HEK293 (cell line): Measurements from ENCODE around the gene ZNF644.

Source experiments
- CTCF ChIA-PET: fragments of 350-600 bp; formaldehyde crosslinking; extraction: SDS; loops from one replicate; lab custom pipeline; 2021; ENCODE audit warnings: antibody characterized with exemption; lab: Yijun Ruan, JAX
- POLR2A ChIA-PET: fragments of 300-600 bp; formaldehyde crosslinking; extraction: SDS; loops from one replicate; lab custom pipeline; 2020; ENCODE audit warnings: antibody characterized with exemption, inconsistent platforms; lab: Yijun Ruan, JAX
- H3K27ac ChIP-seq: fragments of 200-500 bp; sonication (Bioruptor generic); 2 replicates; pipeline ENCODE4 v1.5.1; 2014; ENCODE audit warnings: low read depth, low read length, control low read depth, inconsistent platforms; ENCODE audit errors: extremely low read depth
- H3K36me3 ChIP-seq, 2 experiments: fragments of 200-500 bp in 1 of 2; sonication (Bioruptor generic) in 1 of 2; 1 replicate in 1 of 2; 2 replicates in 1 of 2; pipeline ENCODE4 v1.5.1; 2014 to 2017; ENCODE audit warnings: inconsistent platforms in 2 of 2, low read length in 2 of 2; ENCODE audit not compliant: control insufficient read depth in 2 of 2, insufficient read depth in 1 of 2
- H3K4me1 ChIP-seq: fragments of 200-500 bp; sonication (Bioruptor generic); 2 replicates; pipeline ENCODE4 v1.5.1; 2014; ENCODE audit warnings: mild to moderate bottlenecking, low read length, inconsistent platforms; ENCODE audit not compliant: control insufficient read depth, insufficient read depth
- H3K4me3 ChIP-seq: 2 replicates; pipeline ENCODE4 v1.5.1; 2011; ENCODE audit warnings: low read depth, mild to moderate bottlenecking, control low read depth, low read length, moderate library complexity
- H3K9me3 ChIP-seq: fragments of 200-500 bp; sonication (Bioruptor generic); 2 replicates; pipeline ENCODE4 v1.5.1; 2014; ENCODE audit warnings: low read depth, low read length, inconsistent platforms; ENCODE audit not compliant: control insufficient read depth, insufficient read depth
- GLIS2 ChIP-seq: fragments of 450-650 bp; formaldehyde crosslinking; IDR thresholded peaks from 2 replicates; pipeline ENCODE4 v1.5.1; 2016; ENCODE audit warnings: missing biosample characterization, missing genetic modification characterization
- HOXA7 ChIP-seq: sonication (generic); formaldehyde crosslinking; IDR thresholded peaks from 2 replicates; pipeline ENCODE4 v1.8.1; 2022; ENCODE audit warnings: missing genetic modification reagents, borderline replicate concordance
- KLF1 ChIP-seq: fragments of 450-650 bp; formaldehyde crosslinking; IDR thresholded peaks from 2 replicates; pipeline ENCODE4 v1.5.1; 2016; ENCODE audit warnings: missing biosample characterization, missing genetic modification characterization
- KLF8 ChIP-seq: fragments of 450-650 bp; formaldehyde crosslinking; IDR thresholded peaks from 2 replicates; pipeline ENCODE4 v1.5.1; 2016; ENCODE audit warnings: missing biosample characterization, missing genetic modification characterization
- SETDB1 ChIP-seq: IDR thresholded peaks from one replicate; pipeline ENCODE4 v1.6.1; 2017; ENCODE audit warnings: mild to moderate bottlenecking, low read length, moderate library complexity, mixed read lengths; ENCODE audit not compliant: insufficient read length
- ZBTB17 ChIP-seq: fragments of 450-650 bp; formaldehyde crosslinking; IDR thresholded peaks from 2 replicates; pipeline ENCODE4 v1.5.1; 2016; ENCODE audit warnings: missing biosample characterization, missing genetic modification characterization
- ZBTB8A ChIP-seq: fragments of 450-650 bp; formaldehyde crosslinking; IDR thresholded peaks from 2 replicates; pipeline ENCODE4 v1.5.1; 2016; ENCODE audit warnings: missing biosample characterization, missing genetic modification characterization
- ZNF121 ChIP-seq: fragments of 450-650 bp; formaldehyde crosslinking; IDR thresholded peaks from 2 replicates; pipeline ENCODE4 v1.5.1; 2016; ENCODE audit warnings: missing biosample characterization, missing genetic modification characterization
- ZNF140 ChIP-seq: fragments of 450-650 bp; formaldehyde crosslinking; IDR thresholded peaks from 2 replicates; pipeline ENCODE4 v1.5.1; 2016; ENCODE audit warnings: missing biosample characterization, missing genetic modification characterization
- ZNF433 ChIP-seq: fragments of 450-650 bp; formaldehyde crosslinking; IDR thresholded peaks from 2 replicates; pipeline ENCODE4 v1.5.1; 2016; ENCODE audit warnings: missing biosample characterization, missing genetic modification characterization, low read depth
- ZXDB ChIP-seq: fragments of 450-650 bp; formaldehyde crosslinking; IDR thresholded peaks from 2 replicates; pipeline ENCODE4 v1.5.1; 2016; ENCODE audit warnings: missing biosample characterization, missing genetic modification characterization
- TF ChIP-seq, protein P1 (sequence below): IDR thresholded peaks from 2 replicates; pipeline ENCODE4 v1.6.1; 2011; ENCODE audit warnings: mild to moderate bottlenecking, low read depth, low read length, borderline replicate concordance
- TF ChIP-seq, protein P2 (sequence below): fragments of 450-650 bp; formaldehyde crosslinking; IDR thresholded peaks from 2 replicates; pipeline ENCODE4 v1.5.1; 2016; ENCODE audit warnings: missing biosample characterization, missing genetic modification characterization, borderline replicate concordance
- TF ChIP-seq, protein P3 (sequence below): fragments of 450-650 bp; formaldehyde crosslinking; IDR thresholded peaks from 2 replicates; pipeline ENCODE4 v1.5.1; 2016; ENCODE audit warnings: missing biosample characterization, missing genetic modification characterization
- TF ChIP-seq, protein P4 (sequence below): fragments of 450-650 bp; formaldehyde crosslinking; IDR thresholded peaks from 2 replicates; pipeline ENCODE4 v1.5.1; 2016; ENCODE audit warnings: missing biosample characterization, missing genetic modification characterization

ZNF644 gene

DNA sequence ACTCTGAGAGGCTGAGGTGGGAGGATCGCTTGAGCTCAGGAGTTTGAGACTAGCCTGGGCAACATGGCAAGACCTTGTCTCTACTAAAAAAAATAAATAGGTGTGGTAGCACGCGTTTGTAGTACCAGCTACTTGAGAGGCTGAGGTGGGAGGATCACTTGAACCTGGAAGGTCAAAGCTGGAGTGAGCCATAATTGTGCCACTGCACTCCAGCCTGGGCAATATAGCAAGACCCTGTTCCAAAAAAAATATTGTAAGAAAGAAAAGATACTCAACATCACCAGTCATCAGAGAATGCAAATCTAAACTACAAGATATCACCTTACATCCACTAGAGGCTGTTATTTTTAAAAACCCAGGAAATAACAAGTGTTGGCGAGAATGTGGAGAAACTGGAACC lies 32.5 kb downstream of the ZNF644 start:
- Histone ChIP-seq H3K27ac (no peak overlapping the region), H3K4me1 (no peaks in the 10 kb centered on the region), H3K4me3 (no peak overlapping the region)
- POLR2A ChIA-PET: no interaction called here
- TF ChIP-seq, protein P1, sequence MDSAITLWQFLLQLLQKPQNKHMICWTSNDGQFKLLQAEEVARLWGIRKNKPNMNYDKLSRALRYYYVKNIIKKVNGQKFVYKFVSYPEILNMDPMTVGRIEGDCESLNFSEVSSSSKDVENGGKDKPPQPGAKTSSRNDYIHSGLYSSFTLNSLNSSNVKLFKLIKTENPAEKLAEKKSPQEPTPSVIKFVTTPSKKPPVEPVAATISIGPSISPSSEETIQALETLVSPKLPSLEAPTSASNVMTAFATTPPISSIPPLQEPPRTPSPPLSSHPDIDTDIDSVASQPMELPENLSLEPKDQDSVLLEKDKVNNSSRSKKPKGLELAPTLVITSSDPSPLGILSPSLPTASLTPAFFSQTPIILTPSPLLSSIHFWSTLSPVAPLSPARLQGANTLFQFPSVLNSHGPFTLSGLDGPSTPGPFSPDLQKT: no peak
- no peak for TF ChIP-seq ZNF140
- TF ChIP-seq, protein P2, sequence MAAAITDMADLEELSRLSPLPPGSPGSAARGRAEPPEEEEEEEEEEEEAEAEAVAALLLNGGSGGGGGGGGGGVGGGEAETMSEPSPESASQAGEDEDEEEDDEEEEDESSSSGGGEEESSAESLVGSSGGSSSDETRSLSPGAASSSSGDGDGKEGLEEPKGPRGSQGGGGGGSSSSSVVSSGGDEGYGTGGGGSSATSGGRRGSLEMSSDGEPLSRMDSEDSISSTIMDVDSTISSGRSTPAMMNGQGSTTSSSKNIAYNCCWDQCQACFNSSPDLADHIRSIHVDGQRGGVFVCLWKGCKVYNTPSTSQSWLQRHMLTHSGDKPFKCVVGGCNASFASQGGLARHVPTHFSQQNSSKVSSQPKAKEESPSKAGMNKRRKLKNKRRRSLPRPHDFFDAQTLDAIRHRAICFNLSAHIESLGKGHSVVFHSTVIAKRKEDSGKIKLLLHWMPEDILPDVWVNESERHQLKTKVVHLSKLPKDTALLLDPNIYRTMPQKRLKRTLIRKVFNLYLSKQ (tag by site-specific recombination): no peak
- TF ChIP-seq KLF1: no peak
- no peak for TF ChIP-seq HOXA7 (CRISPR knock-in tag)
- no peak for TF ChIP-seq ZXDB (tag by site-specific recombination)
- TF ChIP-seq ZNF121 (tag by site-specific recombination): no peak
- TF ChIP-seq GLIS2 (tag by site-specific recombination): no peak
- TF ChIP-seq ZBTB8A (tag by site-specific recombination): no peak
- TF ChIP-seq, all 188 proteins: peak for 0
- peaks cover 0 to 39% of the 10 kb centered on the region in 2 experiments; a peak in 1 of 3 replicates for H3K36me3 ChIP-seq
- CTCF ChIA-PET: no interaction called here
- no peaks in the 10 kb centered on the region for H3K9me3 ChIP-seq

DNA sequence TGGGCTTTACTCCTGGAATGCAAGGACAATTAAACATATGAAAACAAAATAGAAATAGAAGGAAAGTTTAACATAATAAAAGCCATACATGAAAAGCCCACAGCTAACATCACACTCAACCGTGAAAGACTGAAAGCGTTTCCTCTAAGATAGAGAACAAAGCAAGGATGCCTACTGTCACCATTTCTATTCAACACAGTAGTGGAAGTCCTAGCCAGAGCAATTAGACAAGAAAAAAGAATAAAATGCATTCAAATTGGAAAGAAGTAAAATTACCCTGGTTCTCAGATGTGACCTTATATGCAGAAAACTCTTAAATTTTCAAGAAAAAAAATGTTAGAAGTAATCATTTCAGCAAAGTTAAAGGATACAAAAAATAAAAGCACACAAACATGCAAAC lies 34.0 kb downstream of the ZNF644 start:
- peaks cover 0 to 39% of the 10 kb centered on the region in 2 experiments; a peak in 1 of 3 replicates for H3K36me3 ChIP-seq
- H3K4me1 ChIP-seq: no peaks in the 10 kb centered on the region
- TF ChIP-seq KLF1: no peak
- TF ChIP-seq SETDB1: peak; percentile 93
- ChIA-PET POLR2A (no interaction called here), CTCF (no interaction called here)
- H3K4me3 ChIP-seq: no peak overlapping the region
- no peaks in the 10 kb centered on the region for H3K9me3 ChIP-seq
- H3K27ac ChIP-seq: no peak overlapping the region

DNA sequence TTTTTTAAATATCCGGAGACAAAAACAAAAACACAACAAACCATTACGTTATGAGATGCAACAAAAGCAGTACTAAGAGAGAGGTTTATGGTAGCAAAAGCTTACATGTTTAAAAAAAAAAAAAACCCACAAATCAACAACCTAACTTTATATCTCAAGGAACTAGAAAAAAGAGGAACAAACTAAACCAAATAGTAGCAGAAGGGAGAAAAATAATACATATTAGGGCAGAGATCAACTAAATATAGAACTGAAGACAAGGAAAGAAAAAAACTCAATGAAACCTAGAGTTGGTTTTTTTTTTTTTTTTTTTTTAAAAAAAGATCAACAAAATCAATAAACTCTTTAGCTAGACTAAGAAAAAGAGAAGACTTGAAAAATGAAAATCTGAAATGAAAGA lies 34.9 kb downstream of the ZNF644 start:
- H3K4me1 ChIP-seq: no peaks in the 10 kb centered on the region
- TF ChIP-seq, protein P3, sequence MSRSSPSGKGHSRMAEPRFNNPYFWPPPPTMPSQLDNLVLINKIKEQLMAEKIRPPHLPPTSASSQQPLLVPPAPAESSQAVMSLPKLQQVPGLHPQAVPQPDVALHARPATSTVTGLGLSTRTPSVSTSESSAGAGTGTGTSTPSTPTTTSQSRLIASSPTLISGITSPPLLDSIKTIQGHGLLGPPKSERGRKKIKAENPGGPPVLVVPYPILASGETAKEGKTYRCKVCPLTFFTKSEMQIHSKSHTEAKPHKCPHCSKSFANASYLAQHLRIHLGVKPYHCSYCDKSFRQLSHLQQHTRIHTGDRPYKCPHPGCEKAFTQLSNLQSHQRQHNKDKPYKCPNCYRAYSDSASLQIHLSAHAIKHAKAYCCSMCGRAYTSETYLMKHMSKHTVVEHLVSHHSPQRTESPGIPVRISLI (tag by site-specific recombination): peak; percentile 91
- TF ChIP-seq ZBTB17: no peak
- no peak for TF ChIP-seq ZNF433 (tag by site-specific recombination)
- TF ChIP-seq, protein P4, sequence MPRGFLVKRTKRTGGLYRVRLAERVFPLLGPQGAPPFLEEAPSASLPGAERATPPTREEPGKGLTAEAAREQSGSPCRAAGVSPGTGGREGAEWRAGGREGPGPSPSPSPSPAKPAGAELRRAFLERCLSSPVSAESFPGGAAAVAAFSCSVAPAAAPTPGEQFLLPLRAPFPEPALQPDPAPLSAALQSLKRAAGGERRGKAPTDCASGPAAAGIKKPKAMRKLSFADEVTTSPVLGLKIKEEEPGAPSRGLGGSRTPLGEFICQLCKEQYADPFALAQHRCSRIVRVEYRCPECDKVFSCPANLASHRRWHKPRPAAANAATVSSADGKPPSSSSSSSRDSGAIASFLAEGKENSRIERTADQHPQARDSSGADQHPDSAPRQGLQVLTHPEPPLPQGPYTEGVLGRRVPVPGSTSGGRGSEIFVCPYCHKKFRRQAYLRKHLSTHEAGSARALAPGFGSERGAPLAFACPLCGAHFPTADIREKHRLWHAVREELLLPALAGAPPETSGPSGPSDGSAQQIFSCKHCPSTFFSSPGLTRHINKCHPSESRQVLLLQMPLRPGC: no peak
- no peak for TF ChIP-seq KLF8 (tag by site-specific recombination)
- TF ChIP-seq, all 188 proteins: peak for 1
- Histone ChIP-seq H3K36me3 (peaks cover 0 to 38% of the 10 kb centered on the region in 2 experiments; a peak in 1 of 3 replicates), H3K9me3 (no peaks in the 10 kb centered on the region), H3K4me3 (no peak overlapping the region), H3K27ac (no peak overlapping the region)
- POLR2A ChIA-PET: no interaction called here
- CTCF ChIA-PET: interaction anchor here (0.7 kb wide), 1 partner anchor 176 kb away, joined by 5 read pairs; no protein-coding TSS in a partner anchor
